WTC11 (cell line): ENCODE measurements around the gene KDM3B. TPM values are rescaled to one million over a fixed set of nuclear protein-coding genes. Genes with fewer than 3 reads are reported as not detected.

Experiments used
- ATAC-seq: fragments of 200-7000 bp; cut with Tn5 transposase; 2 replicates; pipeline ENCODE4 v1.10.0; 2021; ENCODE audit warnings: mild to moderate bottlenecking, moderate library complexity
- CTCF ChIA-PET: fragments of 300-600 bp; sonication (Branson Sonifier 250); formaldehyde crosslinking; loops from one replicate; lab custom pipeline; 2021; ENCODE audit warnings: antibody characterized with exemption; lab: Charles Lee
- POLR2A ChIA-PET: fragments of 350-600 bp; sonication (Branson Sonifier 250); formaldehyde crosslinking; loops from one replicate; lab custom pipeline; 2021; ENCODE audit warnings: antibody characterized with exemption; lab: Charles Lee
- DNase-seq: peaks from one replicate; pipeline ENCODE4 v3.0.0; 2021; ENCODE audit warnings: low spot score
- H3K27ac Mint-ChIP-seq: 2 replicates; pipeline ENCODE4 v1.8.0; 2021; ENCODE audit warnings: mixed read lengths
- H3K27me3 Mint-ChIP-seq: 2 replicates; pipeline ENCODE4 v1.8.0; 2021; ENCODE audit warnings: low read depth, mild to moderate bottlenecking, moderate library complexity, mixed read lengths
- H3K36me3 Mint-ChIP-seq: 2 replicates; pipeline ENCODE4 v1.8.0; 2021; ENCODE audit warnings: mixed read lengths
- H3K4me1 Mint-ChIP-seq: 2 replicates; pipeline ENCODE4 v1.8.0; 2022; ENCODE audit warnings: mixed read lengths
- H3K4me3 Mint-ChIP-seq: 2 replicates; pipeline ENCODE4 v1.8.0; 2021; ENCODE audit warnings: mild to moderate bottlenecking, moderate library complexity, mixed read lengths
- H3K9me3 Mint-ChIP-seq: 2 replicates; pipeline ENCODE4 v1.8.0; 2021; ENCODE audit warnings: mixed read lengths
- ESRRA ChIP-seq: sonication (generic); formaldehyde crosslinking; IDR thresholded peaks from 2 replicates; pipeline ENCODE4 v1.8.1; 2022; ENCODE audit warnings: mild to moderate bottlenecking, missing genetic modification reagents, borderline replicate concordance
- ETV6 ChIP-seq: sonication (generic); formaldehyde crosslinking; IDR thresholded peaks from 2 replicates; pipeline ENCODE4 v1.8.1; 2022; ENCODE audit warnings: mild to moderate bottlenecking, missing genetic modification reagents
- FOXK1 ChIP-seq: sonication (generic); formaldehyde crosslinking; IDR thresholded peaks from 2 replicates; pipeline ENCODE4 v1.8.0; 2022; ENCODE audit warnings: mild to moderate bottlenecking, moderate library complexity, missing genetic modification reagents
- GABPB1 ChIP-seq: sonication (generic); formaldehyde crosslinking; IDR thresholded peaks from 2 replicates; pipeline ENCODE4 v1.8.1; 2023; ENCODE audit warnings: mild to moderate bottlenecking, missing genetic modification reagents
- IRF2 ChIP-seq: sonication (generic); formaldehyde crosslinking; IDR thresholded peaks from 2 replicates; pipeline ENCODE4 v1.8.0; 2022; ENCODE audit warnings: low read depth, missing genetic modification reagents, borderline replicate concordance
- NR1H2 ChIP-seq: sonication (generic); formaldehyde crosslinking; IDR thresholded peaks from 2 replicates; pipeline ENCODE4 v1.9.0; 2021; ENCODE audit warnings: mild to moderate bottlenecking, moderate library complexity, missing genetic modification reagents
- RELA ChIP-seq: sonication (generic); formaldehyde crosslinking; IDR thresholded peaks from 2 replicates; pipeline ENCODE4 v1.8.1; 2022; ENCODE audit warnings: missing genetic modification reagents, mild to moderate bottlenecking, borderline replicate concordance
- RORB ChIP-seq: fragments of 250-450 bp; sonication (Bioruptor Pico); IDR thresholded peaks from 2 replicates; pipeline ENCODE4 v1.9.0; 2021; ENCODE audit warnings: mild to moderate bottlenecking
- SMAD4 ChIP-seq: sonication (generic); formaldehyde crosslinking; IDR thresholded peaks from 2 replicates; pipeline ENCODE4 v1.8.0; 2022; ENCODE audit warnings: mild to moderate bottlenecking, missing genetic modification reagents
- SP1 ChIP-seq: sonication (generic); formaldehyde crosslinking; conservative IDR thresholded peaks from 2 replicates; pipeline ENCODE4 v1.8.1; 2022; ENCODE audit warnings: missing genetic modification reagents
- ZNF138 ChIP-seq: sonication (generic); formaldehyde crosslinking; conservative IDR thresholded peaks from 2 replicates; pipeline ENCODE4 v1.8.1; 2022; ENCODE audit warnings: mild to moderate bottlenecking, moderate library complexity, missing genetic modification reagents
- ZNF263 ChIP-seq: sonication (generic); formaldehyde crosslinking; IDR thresholded peaks from 2 replicates; pipeline ENCODE4 v1.8.1; 2022; ENCODE audit warnings: low read depth, mild to moderate bottlenecking, moderate library complexity, missing genetic modification reagents
- ZNF396 ChIP-seq: fragments of 250-450 bp; sonication (Bioruptor Pico); IDR thresholded peaks from 2 replicates; pipeline ENCODE4 v1.8.0; 2021; ENCODE audit warnings: mild to moderate bottlenecking, moderate library complexity, borderline replicate concordance
- total RNA-seq: library from RNA; stranded (reverse); gene quantifications from 3 replicates; pipeline ENCODE4 v1.2.3, GENCODE V29; 2021
- TF ChIP-seq, protein P1 (sequence below): sonication (generic); formaldehyde crosslinking; IDR thresholded peaks from 2 replicates; pipeline ENCODE4 v1.8.0; 2023; ENCODE audit warnings: missing genetic modification reagents
- TF ChIP-seq, protein P2 (sequence below): sonication (generic); formaldehyde crosslinking; IDR thresholded peaks from 2 replicates; pipeline ENCODE4 v1.8.1; 2023; ENCODE audit warnings: mild to moderate bottlenecking, missing genetic modification reagents, borderline replicate concordance
- TF ChIP-seq, protein P3 (sequence below): sonication (generic); formaldehyde crosslinking; IDR thresholded peaks from 2 replicates; pipeline ENCODE4 v1.8.1; 2022; ENCODE audit warnings: mild to moderate bottlenecking, moderate library complexity, missing genetic modification reagents
- TF ChIP-seq, protein P4 (sequence below): sonication (generic); formaldehyde crosslinking; IDR thresholded peaks from 2 replicates; pipeline ENCODE4 v1.8.1; 2022; ENCODE audit warnings: low read depth, missing genetic modification reagents, borderline replicate concordance
- TF ChIP-seq, protein P5 (sequence below): sonication (generic); formaldehyde crosslinking; IDR thresholded peaks from 2 replicates; pipeline ENCODE4 v1.8.1; 2023; ENCODE audit warnings: mild to moderate bottlenecking, missing genetic modification reagents, moderate library complexity
- TF ChIP-seq, protein P6 (sequence below): sonication (generic); formaldehyde crosslinking; IDR thresholded peaks from 2 replicates; pipeline ENCODE4 v1.8.1; 2022; ENCODE audit warnings: low read depth, mild to moderate bottlenecking, moderate library complexity, missing genetic modification reagents, borderline replicate concordance
- TF ChIP-seq, protein P7 (sequence below): fragments of 250-450 bp; sonication (Bioruptor Pico); IDR thresholded peaks from 2 replicates; pipeline ENCODE4 v2.1.2; 2022; ENCODE audit warnings: mild to moderate bottlenecking, moderate library complexity
- TF ChIP-seq, protein P8 (sequence below): fragments of 250-450 bp; sonication (Bioruptor Pico); IDR thresholded peaks from 2 replicates; pipeline ENCODE4 v1.9.0; 2021; ENCODE audit warnings: moderate library complexity, mild to moderate bottlenecking, inconsistent platforms, borderline replicate concordance
- TF ChIP-seq, protein P9 (sequence below): sonication (generic); formaldehyde crosslinking; IDR thresholded peaks from 2 replicates; pipeline ENCODE4 v1.8.1; 2023; ENCODE audit warnings: mild to moderate bottlenecking, missing genetic modification reagents, moderate library complexity

KDM3B gene
- total RNA-seq, 1 experiment from 2014 or later = 87.9 TPM

DNA sequence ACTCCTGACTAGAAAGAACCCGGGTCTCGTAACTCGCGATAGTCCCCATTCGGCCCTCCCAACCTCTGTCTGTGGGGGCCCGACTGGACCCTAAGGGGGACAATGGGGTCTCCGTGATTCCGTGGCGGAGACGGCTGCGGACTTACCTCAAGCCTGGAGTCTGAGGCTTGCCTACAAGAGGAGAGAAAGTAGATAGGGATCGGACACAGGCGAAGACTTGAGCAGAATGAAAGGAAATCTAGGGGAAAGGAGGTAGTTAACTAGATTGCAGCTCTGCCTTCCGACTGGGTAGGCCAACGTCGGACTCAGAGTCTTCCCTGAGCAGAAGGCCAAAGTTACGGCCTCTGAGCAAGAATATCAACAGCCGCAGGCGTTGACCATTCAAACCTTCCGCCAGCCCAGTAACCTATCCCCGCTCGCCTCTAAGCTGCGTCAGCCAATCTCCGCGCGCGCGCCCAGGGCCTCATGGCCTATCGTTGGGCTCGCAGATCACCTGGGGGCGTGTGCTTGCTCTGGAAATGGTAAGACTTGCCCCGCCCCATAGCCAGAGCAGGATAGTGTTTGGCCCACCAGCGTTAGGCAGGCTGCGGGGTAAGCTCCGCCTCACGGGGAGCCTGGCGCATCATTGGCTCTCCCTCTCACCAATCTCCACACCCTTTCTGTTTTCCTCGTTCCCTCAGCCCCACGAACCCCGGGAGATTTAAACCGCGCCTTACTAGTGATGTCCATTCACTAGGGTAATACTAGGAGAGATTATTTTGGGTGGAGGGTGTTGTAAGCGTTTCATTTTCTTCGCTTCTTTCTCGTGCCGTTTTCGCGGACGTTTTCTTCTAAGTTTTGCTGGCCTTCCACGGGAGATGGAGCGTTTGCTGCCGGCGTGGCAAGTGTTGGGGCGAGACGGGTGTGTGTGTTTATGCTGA, 20.8 kb upstream of the KDM3B start, which contains the start of gene CDC25C:
CDC25C (minus strand) TSS at position 356 of the 920 bp plus-strand sequence. CDS start 624 bp downstream, outside the sequence.
- CTCF ChIA-PET = interaction anchor here (0.6 to 3.1 kb wide), 8 partner anchors 19 to 173 kb away, joined by 3 to 102 read pairs (median 4); partner anchors contain the start of genes BRD8, KDM3B and KIF20A
- Mint-ChIP-seq H3K9me3 (no peaks in the 10 kb centered on the region), H3K4me3 (peak within 1 kb of the TSS; percentile 91), H3K27me3 (no peaks in the 10 kb centered on the region), H3K27ac (peak within 1 kb of the TSS; percentile 97), H3K4me1 (peaks cover 18% of the 10 kb centered on the region), H3K36me3 (no peaks in the 10 kb centered on the region)
- peak; percentile 98 for DNase-seq
- POLR2A ChIA-PET = interaction anchor here (0.9 to 2.0 kb wide), 8 partner anchors 14 to 212 kb away, joined by 3 to 32 read pairs (median 6); partner anchors contain the start of genes BRD8, CDC23, ETF1 and KDM3B
- peak; percentile 99 for ATAC-seq
- TF ChIP-seq IRF2 (CRISPR knock-in tag) (no peak), NR1H2 (no peak), ETV6 (CRISPR knock-in tag) (no peak), ZNF396 (no peak), GABPB1 (peak; percentile 62; the same call in 1 of the 2 replicates), ESRRA (no peak), SMAD4 (no peak), RORB (no peak), SP1 (CRISPR knock-in tag) (peak; percentile 91), RELA (CRISPR knock-in tag) (no peak), FOXK1 (CRISPR knock-in tag) (peak; percentile 95), ZNF138 (CRISPR knock-in tag) (no peak), ZNF263 (CRISPR knock-in tag) (no peak)
- TF ChIP-seq, protein P1, sequence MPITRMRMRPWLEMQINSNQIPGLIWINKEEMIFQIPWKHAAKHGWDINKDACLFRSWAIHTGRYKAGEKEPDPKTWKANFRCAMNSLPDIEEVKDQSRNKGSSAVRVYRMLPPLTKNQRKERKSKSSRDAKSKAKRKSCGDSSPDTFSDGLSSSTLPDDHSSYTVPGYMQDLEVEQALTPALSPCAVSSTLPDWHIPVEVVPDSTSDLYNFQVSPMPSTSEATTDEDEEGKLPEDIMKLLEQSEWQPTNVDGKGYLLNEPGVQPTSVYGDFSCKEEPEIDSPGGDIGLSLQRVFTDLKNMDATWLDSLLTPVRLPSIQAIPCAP = no peak
- TF ChIP-seq, protein P2, sequence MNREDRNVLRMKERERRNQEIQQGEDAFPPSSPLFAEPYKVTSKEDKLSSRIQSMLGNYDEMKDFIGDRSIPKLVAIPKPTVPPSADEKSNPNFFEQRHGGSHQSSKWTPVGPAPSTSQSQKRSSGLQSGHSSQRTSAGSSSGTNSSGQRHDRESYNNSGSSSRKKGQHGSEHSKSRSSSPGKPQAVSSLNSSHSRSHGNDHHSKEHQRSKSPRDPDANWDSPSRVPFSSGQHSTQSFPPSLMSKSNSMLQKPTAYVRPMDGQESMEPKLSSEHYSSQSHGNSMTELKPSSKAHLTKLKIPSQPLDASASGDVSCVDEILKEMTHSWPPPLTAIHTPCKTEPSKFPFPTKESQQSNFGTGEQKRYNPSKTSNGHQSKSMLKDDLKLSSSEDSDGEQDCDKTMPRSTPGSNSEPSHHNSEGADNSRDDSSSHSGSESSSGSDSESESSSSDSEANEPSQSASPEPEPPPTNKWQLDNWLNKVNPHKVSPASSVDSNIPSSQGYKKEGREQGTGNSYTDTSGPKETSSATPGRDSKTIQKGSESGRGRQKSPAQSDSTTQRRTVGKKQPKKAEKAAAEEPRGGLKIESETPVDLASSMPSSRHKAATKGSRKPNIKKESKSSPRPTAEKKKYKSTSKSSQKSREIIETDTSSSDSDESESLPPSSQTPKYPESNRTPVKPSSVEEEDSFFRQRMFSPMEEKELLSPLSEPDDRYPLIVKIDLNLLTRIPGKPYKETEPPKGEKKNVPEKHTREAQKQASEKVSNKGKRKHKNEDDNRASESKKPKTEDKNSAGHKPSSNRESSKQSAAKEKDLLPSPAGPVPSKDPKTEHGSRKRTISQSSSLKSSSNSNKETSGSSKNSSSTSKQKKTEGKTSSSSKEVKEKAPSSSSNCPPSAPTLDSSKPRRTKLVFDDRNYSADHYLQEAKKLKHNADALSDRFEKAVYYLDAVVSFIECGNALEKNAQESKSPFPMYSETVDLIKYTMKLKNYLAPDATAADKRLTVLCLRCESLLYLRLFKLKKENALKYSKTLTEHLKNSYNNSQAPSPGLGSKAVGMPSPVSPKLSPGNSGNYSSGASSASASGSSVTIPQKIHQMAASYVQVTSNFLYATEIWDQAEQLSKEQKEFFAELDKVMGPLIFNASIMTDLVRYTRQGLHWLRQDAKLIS (CRISPR knock-in tag) = no peak
- TF ChIP-seq, protein P3, sequence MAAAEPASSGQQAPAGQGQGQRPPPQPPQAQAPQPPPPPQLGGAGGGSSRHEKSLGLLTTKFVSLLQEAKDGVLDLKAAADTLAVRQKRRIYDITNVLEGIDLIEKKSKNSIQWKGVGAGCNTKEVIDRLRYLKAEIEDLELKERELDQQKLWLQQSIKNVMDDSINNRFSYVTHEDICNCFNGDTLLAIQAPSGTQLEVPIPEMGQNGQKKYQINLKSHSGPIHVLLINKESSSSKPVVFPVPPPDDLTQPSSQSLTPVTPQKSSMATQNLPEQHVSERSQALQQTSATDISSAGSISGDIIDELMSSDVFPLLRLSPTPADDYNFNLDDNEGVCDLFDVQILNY (CRISPR knock-in tag) = no peak
- TF ChIP-seq, protein P4, sequence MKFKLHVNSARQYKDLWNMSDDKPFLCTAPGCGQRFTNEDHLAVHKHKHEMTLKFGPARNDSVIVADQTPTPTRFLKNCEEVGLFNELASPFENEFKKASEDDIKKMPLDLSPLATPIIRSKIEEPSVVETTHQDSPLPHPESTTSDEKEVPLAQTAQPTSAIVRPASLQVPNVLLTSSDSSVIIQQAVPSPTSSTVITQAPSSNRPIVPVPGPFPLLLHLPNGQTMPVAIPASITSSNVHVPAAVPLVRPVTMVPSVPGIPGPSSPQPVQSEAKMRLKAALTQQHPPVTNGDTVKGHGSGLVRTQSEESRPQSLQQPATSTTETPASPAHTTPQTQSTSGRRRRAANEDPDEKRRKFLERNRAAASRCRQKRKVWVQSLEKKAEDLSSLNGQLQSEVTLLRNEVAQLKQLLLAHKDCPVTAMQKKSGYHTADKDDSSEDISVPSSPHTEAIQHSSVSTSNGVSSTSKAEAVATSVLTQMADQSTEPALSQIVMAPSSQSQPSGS (CRISPR knock-in tag) = no peak
- TF ChIP-seq, protein P5, sequence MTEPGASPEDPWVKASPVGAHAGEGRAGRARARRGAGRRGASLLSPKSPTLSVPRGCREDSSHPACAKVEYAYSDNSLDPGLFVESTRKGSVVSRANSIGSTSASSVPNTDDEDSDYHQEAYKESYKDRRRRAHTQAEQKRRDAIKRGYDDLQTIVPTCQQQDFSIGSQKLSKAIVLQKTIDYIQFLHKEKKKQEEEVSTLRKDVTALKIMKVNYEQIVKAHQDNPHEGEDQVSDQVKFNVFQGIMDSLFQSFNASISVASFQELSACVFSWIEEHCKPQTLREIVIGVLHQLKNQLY (CRISPR knock-in tag) = no peak
- TF ChIP-seq, protein P6, sequence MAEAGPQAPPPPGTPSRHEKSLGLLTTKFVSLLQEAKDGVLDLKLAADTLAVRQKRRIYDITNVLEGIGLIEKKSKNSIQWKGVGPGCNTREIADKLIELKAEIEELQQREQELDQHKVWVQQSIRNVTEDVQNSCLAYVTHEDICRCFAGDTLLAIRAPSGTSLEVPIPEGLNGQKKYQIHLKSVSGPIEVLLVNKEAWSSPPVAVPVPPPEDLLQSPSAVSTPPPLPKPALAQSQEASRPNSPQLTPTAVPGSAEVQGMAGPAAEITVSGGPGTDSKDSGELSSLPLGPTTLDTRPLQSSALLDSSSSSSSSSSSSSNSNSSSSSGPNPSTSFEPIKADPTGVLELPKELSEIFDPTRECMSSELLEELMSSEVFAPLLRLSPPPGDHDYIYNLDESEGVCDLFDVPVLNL (CRISPR knock-in tag) = peak; percentile 99
- TF ChIP-seq, protein P7, sequence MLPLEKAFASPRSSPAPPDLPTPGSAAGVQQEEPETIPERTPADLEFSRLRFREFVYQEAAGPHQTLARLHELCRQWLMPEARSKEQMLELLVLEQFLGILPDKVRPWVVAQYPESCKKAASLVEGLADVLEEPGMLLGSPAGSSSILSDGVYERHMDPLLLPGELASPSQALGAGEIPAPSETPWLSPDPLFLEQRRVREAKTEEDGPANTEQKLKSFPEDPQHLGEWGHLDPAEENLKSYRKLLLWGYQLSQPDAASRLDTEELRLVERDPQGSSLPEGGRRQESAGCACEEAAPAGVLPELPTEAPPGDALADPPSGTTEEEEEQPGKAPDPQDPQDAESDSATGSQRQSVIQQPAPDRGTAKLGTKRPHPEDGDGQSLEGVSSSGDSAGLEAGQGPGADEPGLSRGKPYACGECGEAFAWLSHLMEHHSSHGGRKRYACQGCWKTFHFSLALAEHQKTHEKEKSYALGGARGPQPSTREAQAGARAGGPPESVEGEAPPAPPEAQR = no peak
- TF ChIP-seq, protein P8, sequence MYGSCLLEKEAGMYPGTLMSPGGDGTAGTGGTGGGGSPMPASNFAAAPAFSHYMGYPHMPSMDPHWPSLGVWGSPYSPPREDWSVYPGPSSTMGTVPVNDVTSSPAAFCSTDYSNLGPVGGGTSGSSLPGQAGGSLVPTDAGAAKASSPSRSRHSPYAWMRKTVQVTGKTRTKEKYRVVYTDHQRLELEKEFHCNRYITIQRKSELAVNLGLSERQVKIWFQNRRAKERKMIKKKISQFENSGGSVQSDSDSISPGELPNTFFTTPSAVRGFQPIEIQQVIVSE (CRISPR knock-in tag) = no peak
- TF ChIP-seq, protein P9, sequence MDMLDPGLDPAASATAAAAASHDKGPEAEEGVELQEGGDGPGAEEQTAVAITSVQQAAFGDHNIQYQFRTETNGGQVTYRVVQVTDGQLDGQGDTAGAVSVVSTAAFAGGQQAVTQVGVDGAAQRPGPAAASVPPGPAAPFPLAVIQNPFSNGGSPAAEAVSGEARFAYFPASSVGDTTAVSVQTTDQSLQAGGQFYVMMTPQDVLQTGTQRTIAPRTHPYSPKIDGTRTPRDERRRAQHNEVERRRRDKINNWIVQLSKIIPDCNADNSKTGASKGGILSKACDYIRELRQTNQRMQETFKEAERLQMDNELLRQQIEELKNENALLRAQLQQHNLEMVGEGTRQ (CRISPR knock-in tag) = no peak
